Measurements from ENCODE around the gene C1QL1.

The C1QL1 gene

GRCh38 chr17:44928136-44928535 is 40.0 kb downstream of the C1QL1 start:
- no peaks in the 10 kb centered on the region for H3K79me2 ChIP-seq (ENCODE audit: low read length)
- no peaks in the 10 kb centered on the region for H3K9me3 ChIP-seq (ENCODE audit: insufficient read depth, low read length)
- H3K4me3 ChIP-seq (ENCODE audit: low read length), result no peak overlapping the region
- no peaks in the 10 kb centered on the region for H4K20me1 ChIP-seq (ENCODE audit: insufficient read depth, low read length)
- no peak overlapping the region for H3K9ac ChIP-seq (ENCODE audit: low read length)
- no peak overlapping the region for H3K4me2 ChIP-seq (ENCODE audit: low read length)
- H3K27me3 ChIP-seq (ENCODE audit: low read depth, low read length), result no peaks in the 10 kb centered on the region
- TF ChIP-seq, protein P1, sequence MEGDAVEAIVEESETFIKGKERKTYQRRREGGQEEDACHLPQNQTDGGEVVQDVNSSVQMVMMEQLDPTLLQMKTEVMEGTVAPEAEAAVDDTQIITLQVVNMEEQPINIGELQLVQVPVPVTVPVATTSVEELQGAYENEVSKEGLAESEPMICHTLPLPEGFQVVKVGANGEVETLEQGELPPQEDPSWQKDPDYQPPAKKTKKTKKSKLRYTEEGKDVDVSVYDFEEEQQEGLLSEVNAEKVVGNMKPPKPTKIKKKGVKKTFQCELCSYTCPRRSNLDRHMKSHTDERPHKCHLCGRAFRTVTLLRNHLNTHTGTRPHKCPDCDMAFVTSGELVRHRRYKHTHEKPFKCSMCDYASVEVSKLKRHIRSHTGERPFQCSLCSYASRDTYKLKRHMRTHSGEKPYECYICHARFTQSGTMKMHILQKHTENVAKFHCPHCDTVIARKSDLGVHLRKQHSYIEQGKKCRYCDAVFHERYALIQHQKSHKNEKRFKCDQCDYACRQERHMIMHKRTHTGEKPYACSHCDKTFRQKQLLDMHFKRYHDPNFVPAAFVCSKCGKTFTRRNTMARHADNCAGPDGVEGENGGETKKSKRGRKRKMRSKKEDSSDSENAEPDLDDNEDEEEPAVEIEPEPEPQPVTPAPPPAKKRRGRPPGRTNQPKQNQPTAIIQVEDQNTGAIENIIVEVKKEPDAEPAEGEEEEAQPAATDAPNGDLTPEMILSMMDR (IDR thresholded peaks at IDR 0.05; ENCODE audit: low read depth, low read length), result no peak
- no peak for TF ChIP-seq EZH2phosphoT487 (IDR thresholded peaks at IDR 0.05; ENCODE audit: low read depth)
- H3K4me1 ChIP-seq (ENCODE audit: low read length), result no peaks in the 10 kb centered on the region
- no peak overlapping the region for H2AFZ ChIP-seq (ENCODE audit: low read depth, low read length)
- peaks cover 72% of the 10 kb centered on the region for H3K36me3 ChIP-seq (replicated peaks; ENCODE audit: low read depth, low read length)
- H3K27ac ChIP-seq (ENCODE audit: low read length), result no peak overlapping the region

- no peaks in the 10 kb centered on the region for H3K9me3 ChIP-seq (ENCODE audit: insufficient read depth, low read length)
- no peak overlapping the region for H2AFZ ChIP-seq (ENCODE audit: low read depth, low read length)
- peaks cover 68% of the 10 kb centered on the region for H3K36me3 ChIP-seq (replicated peaks; ENCODE audit: low read depth, low read length)
- no peaks in the 10 kb centered on the region for H3K4me1 ChIP-seq (ENCODE audit: low read length)
- no peak overlapping the region for H3K4me2 ChIP-seq (ENCODE audit: low read length)
- H3K27ac ChIP-seq (ENCODE audit: low read length), result no peak overlapping the region
- H3K9ac ChIP-seq (ENCODE audit: low read length), result no peak overlapping the region
- no peak for TF ChIP-seq EZH2phosphoT487 (IDR thresholded peaks at IDR 0.05; ENCODE audit: low read depth)
- TF ChIP-seq, protein P1 (IDR thresholded peaks at IDR 0.05; ENCODE audit: low read depth, low read length), result no peak
- H3K27me3 ChIP-seq (ENCODE audit: low read depth, low read length), result no peaks in the 10 kb centered on the region
- H4K20me1 ChIP-seq (ENCODE audit: insufficient read depth, low read length), result no peaks in the 10 kb centered on the region
- H3K4me3 ChIP-seq (ENCODE audit: low read length), result no peak overlapping the region
- H3K79me2 ChIP-seq (ENCODE audit: low read length), result no peaks in the 10 kb centered on the region
Measured at GRCh38 chr17:44927696-44928095, 40.4 kb downstream of the C1QL1 start.

DNA sequence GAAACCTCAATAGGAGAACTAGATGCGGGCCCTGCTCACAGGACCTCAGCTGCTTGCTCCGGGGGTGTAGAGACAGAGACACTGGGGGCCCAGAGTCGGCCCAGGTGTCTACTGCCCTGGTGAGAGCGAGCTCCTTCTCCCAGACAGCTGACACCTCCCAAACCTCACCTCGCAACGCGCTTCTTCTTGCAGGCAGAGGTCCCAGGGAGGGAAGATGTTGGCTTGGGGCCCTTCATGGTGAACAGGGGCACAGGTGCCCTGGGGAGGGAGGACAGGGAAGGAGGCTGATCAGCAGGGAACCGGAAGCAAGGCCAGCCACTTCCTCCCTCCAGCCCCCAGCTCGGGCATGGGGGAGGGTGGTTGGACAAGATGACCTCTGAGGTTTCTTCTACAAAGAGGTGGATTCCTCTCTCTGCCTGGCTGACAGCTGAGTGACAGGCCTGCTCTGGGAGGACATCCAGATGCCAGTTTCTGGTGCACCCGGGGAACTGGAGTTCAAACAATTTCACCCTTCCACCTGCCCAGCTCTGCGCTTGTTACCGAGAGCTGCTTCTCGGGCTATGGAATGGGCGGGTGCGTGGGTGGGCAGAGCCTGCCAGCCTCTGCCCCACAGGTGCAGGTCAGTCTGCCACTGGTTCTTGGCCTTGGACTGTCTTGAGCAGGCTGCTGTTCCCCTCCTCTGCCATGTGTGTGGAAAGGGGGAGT is 41.1 kb downstream of the C1QL1 start:
- Histone ChIP-seq H3K9me3 (ENCODE audit: insufficient read depth, low read length) (no peaks in the 10 kb centered on the region), H4K20me1 (ENCODE audit: insufficient read depth, low read length) (no peaks in the 10 kb centered on the region), H3K27me3 (ENCODE audit: low read depth, low read length) (no peaks in the 10 kb centered on the region), H3K4me3 (ENCODE audit: low read length) (no peak overlapping the region), H3K4me2 (ENCODE audit: low read length) (no peak overlapping the region), H3K79me2 (ENCODE audit: low read length) (no peaks in the 10 kb centered on the region), H3K27ac (ENCODE audit: low read length) (no peak overlapping the region), H3K4me1 (ENCODE audit: low read length) (no peaks in the 10 kb centered on the region), H3K9ac (ENCODE audit: low read length) (no peak overlapping the region), H3K36me3 (replicated peaks; ENCODE audit: low read depth, low read length) (peaks cover 61% of the 10 kb centered on the region), H2AFZ (ENCODE audit: low read depth, low read length) (no peak overlapping the region)
- TF ChIP-seq EZH2phosphoT487 (IDR thresholded peaks at IDR 0.05; ENCODE audit: low read depth), result no peak
- TF ChIP-seq, protein P1 (IDR thresholded peaks at IDR 0.05; ENCODE audit: low read depth, low read length), result no peak

- TF ChIP-seq EZH2phosphoT487 (IDR thresholded peaks at IDR 0.05; ENCODE audit: low read depth), result no peak
- TF ChIP-seq, protein P1 (IDR thresholded peaks at IDR 0.05; ENCODE audit: low read depth, low read length), result no peak
- peaks cover 53% of the 10 kb centered on the region for H3K36me3 ChIP-seq (replicated peaks; ENCODE audit: low read depth, low read length)
- no peaks in the 10 kb centered on the region for H4K20me1 ChIP-seq (ENCODE audit: insufficient read depth, low read length)
Measured at GRCh38 chr17:44925731-44926697, 42.1 kb downstream of the C1QL1 start.

More at GRCh38 chr17:44925731-44926697, 42.1 kb downstream of the C1QL1 start:
- H3K4me1 ChIP-seq (ENCODE audit: low read length), result peaks cover 4% of the 10 kb centered on the region
- H3K27ac ChIP-seq (ENCODE audit: low read length), result no peak overlapping the region
- H3K79me2 ChIP-seq (ENCODE audit: low read length), result no peaks in the 10 kb centered on the region
- H3K4me3 ChIP-seq (ENCODE audit: low read length), result no peak overlapping the region
- no peak overlapping the region for H2AFZ ChIP-seq (ENCODE audit: low read depth, low read length)
- H3K9me3 ChIP-seq (ENCODE audit: insufficient read depth, low read length), result no peaks in the 10 kb centered on the region
- no peaks in the 10 kb centered on the region for H3K27me3 ChIP-seq (ENCODE audit: low read depth, low read length)
- H3K9ac ChIP-seq (ENCODE audit: low read length), result no peak overlapping the region
- no peak overlapping the region for H3K4me2 ChIP-seq (ENCODE audit: low read length)
